Cardiac muscle cell (in vitro differentiated cells and primary cell): ENCODE data around the gene PKDCC. TPM values are rescaled to one million over a fixed set of nuclear protein-coding genes. Genes with fewer than 3 reads are reported as not detected.

Experiments used
- DNase-seq, 2 donors: peaks; one replicate each; pipeline versions ENCODE4 v3.0.0 to v3.0.0-alpha.2; 2010 to 2017; ENCODE audit warnings: low read depth in 1 of 2, low spot score in 1 of 2
- H3K27ac ChIP-seq: fragments of 200-600 bp; sonication (generic); 2 replicates; pipeline ENCODE4 v1.5.1; 2016
- H3K27me3 ChIP-seq: fragments of 200-600 bp; sonication (generic); 2 replicates; pipeline ENCODE4 v1.6.0; 2016; ENCODE audit warnings: control low read depth
- H3K36me3 ChIP-seq: fragments of 200-600 bp; sonication (generic); 2 replicates; pipeline ENCODE4 v1.5.1; 2016; ENCODE audit warnings: control low read depth
- H3K4me1 ChIP-seq: fragments of 200-600 bp; sonication (generic); 2 replicates; pipeline ENCODE4 v1.8.1; 2017; ENCODE audit warnings: low read depth, mild to moderate bottlenecking, mixed run types
- H3K4me3 ChIP-seq: fragments of 200-600 bp; sonication (generic); 2 replicates; pipeline ENCODE4 v1.5.1; 2016; ENCODE audit warnings: mild to moderate bottlenecking
- H3K9me3 ChIP-seq: fragments of 200-600 bp; sonication (generic); 2 replicates; pipeline ENCODE4 v1.5.1; 2017; ENCODE audit warnings: low read depth, mild to moderate bottlenecking, control low read depth
- CTCF ChIP-seq: IDR thresholded peaks from 2 replicates; pipeline ENCODE4 v1.5.1; 2012; ENCODE audit warnings: low read depth, mild to moderate bottlenecking, low read length
- polyA plus RNA-seq: library from polyadenylated mRNA; unstranded; fragments of >200 nt; fragmentation: Nextera tagmentation; extraction: Ambion mirVana; gene quantifications from 2 replicates; pipeline ENCODE4 v1.2.1, GENCODE V29; 2016
- total RNA-seq: library from RNA; depleted of rRNA; stranded (reverse); fragments of >200 nt; gene quantifications from 2 replicates; pipeline ENCODE4 v1.2.3, GENCODE V29; 2016

PKDCC gene
- total and polyA plus RNA-seq, 2 experiments from 2014 or later = 157 to 228 TPM

- H3K27me3 ChIP-seq = no peaks in the 10 kb centered on the region
- DNase-seq = no peak
Measured at GRCh38 chr2:42104621-42105020, 56.8 kb downstream of the PKDCC start.

GRCh38 chr2:42105330-42106256 is 57.8 kb downstream of the PKDCC start:
- no peaks in the 10 kb centered on the region for H3K27me3 ChIP-seq
- H3K27ac ChIP-seq = no peak overlapping the region
- H3K4me1 ChIP-seq = peaks cover 22% of the 10 kb centered on the region
- H3K4me3 ChIP-seq = no peak overlapping the region
- DNase-seq = no peak
- H3K36me3 ChIP-seq = no peaks in the 10 kb centered on the region
- H3K9me3 ChIP-seq = no peaks in the 10 kb centered on the region
- no peak for TF ChIP-seq CTCF

More at GRCh38 chr2:42104621-42105020, 56.8 kb downstream of the PKDCC start:
- Histone ChIP-seq H3K9me3 (no peaks in the 10 kb centered on the region), H3K36me3 (no peaks in the 10 kb centered on the region), H3K4me1 (peaks cover 14% of the 10 kb centered on the region), H3K27ac (no peak overlapping the region), H3K4me3 (no peak overlapping the region)
- TF ChIP-seq CTCF = no peak

GRCh38 chr2:42106257-42106816 is 58.5 kb downstream of the PKDCC start:
- DNase-seq = no peak
- Histone ChIP-seq H3K4me1 (peaks cover 24% of the 10 kb centered on the region), H3K27ac (no peak overlapping the region), H3K36me3 (no peaks in the 10 kb centered on the region), H3K4me3 (no peak overlapping the region), H3K27me3 (no peaks in the 10 kb centered on the region), H3K9me3 (no peaks in the 10 kb centered on the region)
- no peak for TF ChIP-seq CTCF

- H3K4me3 ChIP-seq = no peak overlapping the region
- peaks cover 18% of the 10 kb centered on the region for H3K4me1 ChIP-seq
- DNase-seq = no peak
- no peak overlapping the region for H3K27ac ChIP-seq
- TF ChIP-seq CTCF = no peak
- no peaks in the 10 kb centered on the region for H3K27me3 ChIP-seq
- no peaks in the 10 kb centered on the region for H3K36me3 ChIP-seq
- no peaks in the 10 kb centered on the region for H3K9me3 ChIP-seq
Measured at GRCh38 chr2:42107249-42108042, 59.6 kb downstream of the PKDCC start.

Other genes with a start within 250 kb of the PKDCC start
- gene EML4, start 121.3 kb downstream of the PKDCC start, total RNA-seq = 39.5 and 56.2 TPM in 2 replicates
- gene EML4, start 121.3 kb downstream of the PKDCC start, polyA plus RNA-seq = 45.5 and 46.6 TPM in 2 replicates